ENCODE data around the gene EFNB1.

The EFNB1 gene

GRCh38 chrX:68844581-68844980 lies 15.8 kb downstream of the EFNB1 start:
- no peak for DNase-seq

GRCh38 chrX:68846536-68846935 lies 17.7 kb downstream of the EFNB1 start:
- DNase-seq: no peak

GRCh38 chrX:68847172-68847571 lies 18.4 kb downstream of the EFNB1 start:
- no peak for DNase-seq

GRCh38 chrX:68848189-68848940 lies 19.5 kb downstream of the EFNB1 start:
- DNase-seq: no peak

- no peak for DNase-seq
Observed at GRCh38 chrX:68851082-68851481, 22.3 kb downstream of the EFNB1 start.

- no peak for DNase-seq
Observed at GRCh38 chrX:68852046-68852445, 23.2 kb downstream of the EFNB1 start.

GRCh38 chrX:68853665-68854251 lies 24.9 kb downstream of the EFNB1 start:
- no peak for DNase-seq

- DNase-seq: no peak
Observed at GRCh38 chrX:68865300-68865699, 36.5 kb downstream of the EFNB1 start.

- DNase-seq: no peak
Observed at GRCh38 chrX:68865926-68866325, 37.1 kb downstream of the EFNB1 start.

GRCh38 chrX:68867458-68868112 lies 38.8 kb downstream of the EFNB1 start:
- DNase-seq: no peak

GRCh38 chrX:68868316-68868715 lies 39.5 kb downstream of the EFNB1 start:
- no peak for DNase-seq

GRCh38 chrX:68868902-68869800 lies 40.3 kb downstream of the EFNB1 start:
- no peak for DNase-seq

- no peak for DNase-seq
Observed at GRCh38 chrX:68870357-68870756, 41.5 kb downstream of the EFNB1 start.

GRCh38 chrX:68872171-68872570 lies 43.4 kb downstream of the EFNB1 start:
- DNase-seq: no peak

- no peak for DNase-seq
Observed at GRCh38 chrX:68874076-68874475, 45.3 kb downstream of the EFNB1 start.

GRCh38 chrX:68876731-68877130 lies 47.9 kb downstream of the EFNB1 start:
- DNase-seq: no peak

GRCh38 chrX:68877606-68878005 lies 48.8 kb downstream of the EFNB1 start:
- DNase-seq: no peak

- DNase-seq: no peak
Observed at GRCh38 chrX:68878977-68879645, 50.3 kb downstream of the EFNB1 start.

- no peak for DNase-seq
Observed at GRCh38 chrX:68880846-68881552, 52.2 kb downstream of the EFNB1 start.

GRCh38 chrX:68881911-68882310 lies 53.1 kb downstream of the EFNB1 start:
- no peak for DNase-seq

- DNase-seq: no peak
Observed at GRCh38 chrX:68883800-68884199, 55.0 kb downstream of the EFNB1 start.

- no peak for DNase-seq
Observed at GRCh38 chrX:68889249-68889648, 60.4 kb downstream of the EFNB1 start.

All from KG1 (cell line).